Stimulated activated naive CD8-positive, alpha-beta T cell treated with anti-CD3 and anti-CD28 coated beads, Interleukin-15, Interleukin-2, amounts not matched to agents 100 U/mL and 50 U/mL, for 24 hours (primary cell): Measurements from ENCODE around the gene ATAD2B.

Experiments used
- ATAC-seq: fragments of 150-1000 bp; cut with Tn5 transposase; one replicate; pipeline ENCODE4 v1.10.0; 2021
- DNase-seq: peaks from one replicate; pipeline ENCODE4 v3.0.0; 2021

ATAD2B gene

GRCh38 chr2:23699580-23699925, 227.4 kb downstream of the ATAD2B start:
- ATAC-seq (no peak), DNase-seq (no peak)

GRCh38 chr2:23698721-23699579, 228.0 kb downstream of the ATAD2B start:
- DNase-seq (no peak), ATAC-seq (no peak)
